ENCODE measurements around the gene ATP8B4. TPM values are rescaled to one million over a fixed set of nuclear protein-coding genes. Genes with fewer than 3 reads are reported as not detected.

ATP8B4 gene
- polyA plus RNA-seq, 1 of the 3 experiments (the other 2 are of a cell fraction): 0.03 TPM

- TF ChIP-seq USF2 (IDR thresholded peaks at IDR 0.05; ENCODE audit: borderline replicate concordance, low read depth, low read length): no peak
- no peak for TF ChIP-seq SIN3A (IDR thresholded peaks at IDR 0.05; ENCODE audit: borderline replicate concordance, low read depth, low read length)
- TF ChIP-seq RAD21 (IDR thresholded peaks at IDR 0.05; ENCODE audit: low read length): no peak
- no peak for TF ChIP-seq SMC3 (IDR thresholded peaks at IDR 0.05; ENCODE audit: low read depth, low read length)
- TF ChIP-seq RXRA (IDR thresholded peaks at IDR 0.05; ENCODE audit: borderline replicate concordance, low read depth): no peak
- no peak for TF ChIP-seq MXI1 (IDR thresholded peaks at IDR 0.05; ENCODE audit: low read depth, low read length)
- no peak for TF ChIP-seq TCF12 (IDR thresholded peaks at IDR 0.05)
- no peak for TF ChIP-seq FOXJ3 (CRISPR knock-in tag; IDR thresholded peaks at IDR 0.05)
- no peak for TF ChIP-seq RFX5 (IDR thresholded peaks at IDR 0.05; ENCODE audit: low read length)
Measured at GRCh38 chr15:50067254-50067653, 51.8 kb downstream of the ATP8B4 start (continued).

DNA sequence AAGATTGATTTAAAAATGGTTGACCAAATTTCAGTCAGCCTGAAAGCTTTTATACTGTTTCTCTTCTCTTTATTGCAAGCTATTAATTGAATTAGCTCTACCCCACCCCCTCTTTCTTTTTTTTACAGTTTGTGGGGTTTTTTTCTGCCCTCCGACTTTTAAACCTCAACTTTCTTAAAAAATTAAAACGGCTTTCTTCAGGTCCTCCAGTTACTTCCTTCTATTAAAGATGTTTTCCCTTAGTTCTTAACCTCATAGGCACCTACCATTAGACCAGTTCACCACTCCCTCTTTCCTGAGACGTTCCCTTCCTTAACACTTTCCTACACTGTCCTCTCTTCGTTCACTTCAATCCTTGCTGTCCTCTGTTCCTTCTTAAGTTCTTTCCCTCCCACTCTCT, 52.4 kb downstream of the ATP8B4 start:
- ChIA-PET POLR2A (no interaction called here), CTCF (interaction anchor here (1.8 kb wide), 1 partner anchor 15 kb away, joined by 4 read pairs; no protein-coding TSS in a partner anchor)
- Histone ChIP-seq H3K4me1 (ENCODE audit: control insufficient read depth in 1 of 2, insufficient read depth in 2 of 2, low read depth in 1 of 2, low read length in 1 of 2) (no peaks in the 10 kb centered on the region; a peak in 1 of 4 replicates), H3K79me2 (ENCODE audit: insufficient read depth) (no peaks in the 10 kb centered on the region), H3K4me3 (ENCODE audit: low read depth in 2 of 2, low read length in 1 of 2) (no peak overlapping the region), H4K20me1 (ENCODE audit: insufficient read depth) (no peaks in the 10 kb centered on the region), H3K9me2 (no peaks in the 10 kb centered on the region), H3K9ac (no peak overlapping the region), H3K36me3 (replicated peaks in 1 of 2; ENCODE audit: control insufficient read depth in 1 of 2, insufficient read depth in 2 of 2, low read length in 1 of 2) (no peaks in the 10 kb centered on the region), H3K27me3 (ENCODE audit: insufficient read depth) (no peaks in the 10 kb centered on the region), H3K9me3 (no peaks in the 10 kb centered on the region), H3K4me2 (no peak overlapping the region), H3F3A (replicated peaks; ENCODE audit: insufficient read depth) (no peaks in the 10 kb centered on the region), H3K27ac (ENCODE audit: low read depth in 2 of 2, low read length in 1 of 2) (no peak overlapping the region), H2AFZ (ENCODE audit: low read depth) (no peak overlapping the region)
- DNase-seq: no peak
- WGBS (ENCODE audit: low lambda C conversion rate): 61% methylated on average over 4 of the region's 4 CpGs
- TF ChIP-seq ZBTB33 (IDR thresholded peaks at IDR 0.05; ENCODE audit: borderline replicate concordance, low read depth) (no peak), NFIC (IDR thresholded peaks at IDR 0.05; ENCODE audit: borderline replicate concordance) (no peak), GABPA (IDR thresholded peaks at IDR 0.05; ENCODE audit: low read depth) (no peak), IRF3 (IDR thresholded peaks at IDR 0.05; ENCODE audit: low read depth, low read length) (no peak), MAX (IDR thresholded peaks at IDR 0.05; ENCODE audit: low read depth) (no peak), SMC3 (IDR thresholded peaks at IDR 0.05; ENCODE audit: low read depth, low read length) (no peak), EP300 (IDR thresholded peaks at IDR 0.05; ENCODE audit: borderline replicate concordance in 1 of 2, low read depth in 1 of 2, low read length in 1 of 2) (no peak), USF2 (IDR thresholded peaks at IDR 0.05; ENCODE audit: borderline replicate concordance, low read depth, low read length) (no peak), CHD2 (IDR thresholded peaks at IDR 0.05; ENCODE audit: low read length, partially characterized antibody) (no peak), FOXJ3 (CRISPR knock-in tag; IDR thresholded peaks at IDR 0.05) (no peak), JUND (IDR thresholded peaks at IDR 0.05) (no peak), TAF1 (IDR thresholded peaks at IDR 0.05; ENCODE audit: borderline replicate concordance, low read depth, low read length) (no peak), ELF1 (IDR thresholded peaks at IDR 0.05) (no peak), MXI1 (IDR thresholded peaks at IDR 0.05; ENCODE audit: low read depth, low read length) (no peak), RAD21 (IDR thresholded peaks at IDR 0.05; ENCODE audit: low read length) (no peak), TCF12 (IDR thresholded peaks at IDR 0.05) (no peak), POLR2AphosphoS5 (IDR thresholded peaks at IDR 0.05; ENCODE audit: low read depth, low read length) (no peak), RXRA (IDR thresholded peaks at IDR 0.05; ENCODE audit: borderline replicate concordance, low read depth) (no peak)
- TF ChIP-seq, protein P1, sequence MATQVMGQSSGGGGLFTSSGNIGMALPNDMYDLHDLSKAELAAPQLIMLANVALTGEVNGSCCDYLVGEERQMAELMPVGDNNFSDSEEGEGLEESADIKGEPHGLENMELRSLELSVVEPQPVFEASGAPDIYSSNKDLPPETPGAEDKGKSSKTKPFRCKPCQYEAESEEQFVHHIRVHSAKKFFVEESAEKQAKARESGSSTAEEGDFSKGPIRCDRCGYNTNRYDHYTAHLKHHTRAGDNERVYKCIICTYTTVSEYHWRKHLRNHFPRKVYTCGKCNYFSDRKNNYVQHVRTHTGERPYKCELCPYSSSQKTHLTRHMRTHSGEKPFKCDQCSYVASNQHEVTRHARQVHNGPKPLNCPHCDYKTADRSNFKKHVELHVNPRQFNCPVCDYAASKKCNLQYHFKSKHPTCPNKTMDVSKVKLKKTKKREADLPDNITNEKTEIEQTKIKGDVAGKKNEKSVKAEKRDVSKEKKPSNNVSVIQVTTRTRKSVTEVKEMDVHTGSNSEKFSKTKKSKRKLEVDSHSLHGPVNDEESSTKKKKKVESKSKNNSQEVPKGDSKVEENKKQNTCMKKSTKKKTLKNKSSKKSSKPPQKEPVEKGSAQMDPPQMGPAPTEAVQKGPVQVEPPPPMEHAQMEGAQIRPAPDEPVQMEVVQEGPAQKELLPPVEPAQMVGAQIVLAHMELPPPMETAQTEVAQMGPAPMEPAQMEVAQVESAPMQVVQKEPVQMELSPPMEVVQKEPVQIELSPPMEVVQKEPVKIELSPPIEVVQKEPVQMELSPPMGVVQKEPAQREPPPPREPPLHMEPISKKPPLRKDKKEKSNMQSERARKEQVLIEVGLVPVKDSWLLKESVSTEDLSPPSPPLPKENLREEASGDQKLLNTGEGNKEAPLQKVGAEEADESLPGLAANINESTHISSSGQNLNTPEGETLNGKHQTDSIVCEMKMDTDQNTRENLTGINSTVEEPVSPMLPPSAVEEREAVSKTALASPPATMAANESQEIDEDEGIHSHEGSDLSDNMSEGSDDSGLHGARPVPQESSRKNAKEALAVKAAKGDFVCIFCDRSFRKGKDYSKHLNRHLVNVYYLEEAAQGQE (IDR thresholded peaks at IDR 0.05; ENCODE audit: low read depth, low read length): no peak
- TF ChIP-seq, protein P2, sequence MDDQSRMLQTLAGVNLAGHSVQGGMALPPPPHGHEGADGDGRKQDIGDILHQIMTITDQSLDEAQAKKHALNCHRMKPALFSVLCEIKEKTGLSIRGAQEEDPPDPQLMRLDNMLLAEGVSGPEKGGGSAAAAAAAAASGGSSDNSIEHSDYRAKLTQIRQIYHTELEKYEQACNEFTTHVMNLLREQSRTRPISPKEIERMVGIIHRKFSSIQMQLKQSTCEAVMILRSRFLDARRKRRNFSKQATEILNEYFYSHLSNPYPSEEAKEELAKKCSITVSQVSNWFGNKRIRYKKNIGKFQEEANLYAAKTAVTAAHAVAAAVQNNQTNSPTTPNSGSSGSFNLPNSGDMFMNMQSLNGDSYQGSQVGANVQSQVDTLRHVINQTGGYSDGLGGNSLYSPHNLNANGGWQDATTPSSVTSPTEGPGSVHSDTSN (IDR thresholded peaks at IDR 0.05): no peak

All from SK-N-SH (cell line).